Erythroblast (primary cell): ENCODE measurements around the gene CHD2.

ENCODE experiments used
- GATA1 ChIP-seq: IDR thresholded peaks from 2 replicates; pipeline ENCODE4 v1.6.1; 2011; ENCODE audit warnings: low read depth, mild to moderate bottlenecking, control low read depth, low read length, moderate library complexity
- POLR2A ChIP-seq: IDR thresholded peaks from 2 replicates; pipeline ENCODE4 v1.6.1; 2011; ENCODE audit warnings: mild to moderate bottlenecking, low read length

DNA sequence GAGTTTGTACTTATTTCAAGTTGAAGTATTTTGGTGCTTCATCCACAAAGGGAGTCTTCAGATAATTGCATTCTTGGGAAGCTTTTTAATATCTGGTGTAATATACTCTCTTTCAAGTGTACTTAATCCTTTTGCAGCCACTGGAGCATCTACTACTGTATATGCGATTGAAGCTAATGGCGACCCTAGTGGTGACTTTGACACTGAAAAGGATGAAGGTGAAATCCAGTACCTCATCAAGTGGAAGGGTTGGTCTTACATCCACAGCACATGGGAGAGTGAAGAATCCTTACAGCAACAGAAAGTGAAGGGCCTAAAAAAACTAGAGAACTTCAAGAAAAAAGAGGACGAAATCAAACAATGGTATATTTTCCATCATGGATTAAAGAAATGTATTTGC, 42.6 kb downstream of the CHD2 start:
- TF ChIP-seq POLR2A (no peak), GATA1 (no peak)
